Suppressor macrophage (primary cell): Measurements from ENCODE around the gene RB1.

Experiments
- DNase-seq, 4 experiments: peaks; one replicate each; pipeline ENCODE4 v3.0.0-alpha.2; 2020 to 2022
- total RNA-seq, 17 experiments: gene quantifications; one replicate each; lab custom pipeline; 2026; ENCODE audit warnings: mixed read lengths in 6 of 17, inconsistent platforms in 3 of 17; lab: John Stamatoyannopoulos, UW

The RB1 gene
- total RNA-seq = 77.1 to 327 (median 202) reads per million in 17 experiments

- DNase-seq = peak; percentile 98 to 99 (median 98)
Measured at GRCh38 chr13:48303359-48304142, at the start of gene RB1. RB1 (plus strand) TSS chr13:48303751; CDS start chr13:48303913, 162 bp downstream.

GRCh38 chr13:48253849-48254248 lies 49.7 kb upstream of the RB1 start:
- DNase-seq = no peak

- no peak for DNase-seq
Measured at GRCh38 chr13:48255090-48255489, 48.5 kb upstream of the RB1 start.

- DNase-seq = no peak
Measured at GRCh38 chr13:48255954-48256353, 47.6 kb upstream of the RB1 start.

- DNase-seq = no peak
Measured at GRCh38 chr13:48258002-48258401, 45.5 kb upstream of the RB1 start.

GRCh38 chr13:48258430-48258829 lies 45.1 kb upstream of the RB1 start:
- DNase-seq = no peak

GRCh38 chr13:48260970-48261369 lies 42.6 kb upstream of the RB1 start:
- DNase-seq = no peak

- DNase-seq = no peak
Measured at GRCh38 chr13:48263196-48263595, 40.4 kb upstream of the RB1 start.

- peak in 2 of 4 experiments; percentile 47 to 51 for DNase-seq
Measured at GRCh38 chr13:48264058-48264457, 39.5 kb upstream of the RB1 start.

GRCh38 chr13:48265217-48265815 lies 38.2 kb upstream of the RB1 start:
- DNase-seq = peak; percentile 44 to 69 (median 60)

- DNase-seq = no peak
Measured at GRCh38 chr13:48266150-48266549, 37.4 kb upstream of the RB1 start.

GRCh38 chr13:48266701-48267639 lies 36.6 kb upstream of the RB1 start:
- DNase-seq = no peak

- DNase-seq = no peak
Measured at GRCh38 chr13:48268019-48268418, 35.5 kb upstream of the RB1 start.

GRCh38 chr13:48273346-48273745 lies 30.2 kb upstream of the RB1 start:
- no peak for DNase-seq

GRCh38 chr13:48275507-48275906 lies 28.0 kb upstream of the RB1 start:
- no peak for DNase-seq

- no peak for DNase-seq
Measured at GRCh38 chr13:48278806-48279205, 24.7 kb upstream of the RB1 start.

GRCh38 chr13:48281556-48281955 lies 22.0 kb upstream of the RB1 start:
- no peak for DNase-seq

- no peak for DNase-seq
Measured at GRCh38 chr13:48291730-48292129, 11.8 kb upstream of the RB1 start.

GRCh38 chr13:48292650-48293049 lies 10.9 kb upstream of the RB1 start:
- DNase-seq = no peak

GRCh38 chr13:48294653-48295052 lies 8.9 kb upstream of the RB1 start:
- no peak for DNase-seq

GRCh38 chr13:48295271-48295670 lies 8.3 kb upstream of the RB1 start:
- no peak for DNase-seq

GRCh38 chr13:48296528-48296927 lies 7.0 kb upstream of the RB1 start:
- no peak for DNase-seq

- no peak for DNase-seq
Measured at GRCh38 chr13:48297131-48297786, 6.3 kb upstream of the RB1 start.
